Mucosa of gallbladder (tissue), 1 donor: ENCODE results near the gene ARHGEF7. TPM values are rescaled to one million over a fixed set of nuclear protein-coding genes. Genes with fewer than 3 reads are reported as not detected.

ENCODE experiments used
- DNase-seq: peaks from one replicate; pipeline ENCODE4 v3.0.0-alpha.2; 2020; ENCODE audit warnings: low spot score
- total RNA-seq: library from RNA; stranded (reverse); gene quantifications from one replicate; pipeline ENCODE4 v1.2.1, GENCODE V29; 2021
- donor health status: DM: no; HTN: no; CAD: no.

The ARHGEF7 gene
- total RNA-seq, 1 donor from 2014 or later, result 70.7 TPM

- no peak for DNase-seq
These were observed 104.8 kb downstream of the ARHGEF7 start for GRCh38 chr13:111219950-111220349.

- no peak for DNase-seq
These were observed 110.1 kb downstream of the ARHGEF7 start for GRCh38 chr13:111225166-111225565.

- DNase-seq, result no peak
These were observed 110.9 kb downstream of the ARHGEF7 start for GRCh38 chr13:111225810-111226546.

GRCh38 chr13:111227405-111227804, 112.3 kb downstream of the ARHGEF7 start:
- no peak for DNase-seq

- no peak for DNase-seq
These were observed 113.4 kb downstream of the ARHGEF7 start for GRCh38 chr13:111228262-111229144.

GRCh38 chr13:111230385-111230930, 115.3 kb downstream of the ARHGEF7 start:
- DNase-seq, result no peak

- no peak for DNase-seq
These were observed 117.1 kb downstream of the ARHGEF7 start for GRCh38 chr13:111232191-111232590.

GRCh38 chr13:111233080-111233479, 118.0 kb downstream of the ARHGEF7 start:
- no peak for DNase-seq

- no peak for DNase-seq
These were observed 124.9 kb downstream of the ARHGEF7 start for GRCh38 chr13:111239764-111240670.

- no peak for DNase-seq
These were observed 126.1 kb downstream of the ARHGEF7 start for GRCh38 chr13:111241006-111241755.

- no peak for DNase-seq
These were observed 126.8 kb downstream of the ARHGEF7 start for GRCh38 chr13:111241862-111242261.

- no peak for DNase-seq
These were observed 127.5 kb downstream of the ARHGEF7 start for GRCh38 chr13:111242585-111242984.

- DNase-seq, result no peak
These were observed 128.9 kb downstream of the ARHGEF7 start for GRCh38 chr13:111243981-111244380.

- DNase-seq, result no peak
These were observed 130.7 kb downstream of the ARHGEF7 start for GRCh38 chr13:111245576-111246384.

GRCh38 chr13:111247552-111247951, 132.4 kb downstream of the ARHGEF7 start:
- DNase-seq, result peak; percentile 61

- DNase-seq, result no peak
These were observed 133.7 kb downstream of the ARHGEF7 start for GRCh38 chr13:111248822-111249221.

GRCh38 chr13:111249637-111250360, 134.7 kb downstream of the ARHGEF7 start:
- DNase-seq, result no peak

- no peak for DNase-seq
These were observed 136.7 kb downstream of the ARHGEF7 start for GRCh38 chr13:111251646-111252445.
